Measurements from ENCODE around the gene LPP. TPM values are rescaled to one million over a fixed set of nuclear protein-coding genes. Genes with fewer than 3 reads are reported as not detected.

The LPP gene
- total RNA-seq, 1 experiment from 2014 or later: 264 TPM

DNA sequence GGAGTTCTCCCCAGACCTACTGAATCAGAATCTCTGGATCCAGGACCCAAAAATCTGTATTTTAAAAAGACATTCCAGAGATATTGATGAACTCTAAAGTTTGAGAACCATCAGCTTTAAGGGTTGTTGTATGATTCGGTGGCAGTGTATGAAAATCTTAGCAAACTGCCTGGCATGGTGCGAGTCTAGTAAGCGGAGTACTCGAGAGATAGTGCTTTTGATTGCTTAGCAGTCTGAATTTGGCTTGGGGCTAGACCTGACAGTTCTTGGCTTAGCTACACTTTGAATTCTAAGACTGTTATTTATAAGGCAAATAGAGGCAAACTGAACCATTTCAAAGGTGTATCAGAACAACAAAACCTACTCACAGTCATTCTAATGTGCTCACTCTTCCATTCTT, 329.0 kb downstream of the LPP start:
- BruUV-seq (replicated peaks): no TSS peak
- no peak overlapping the region for H3K27ac Mint-ChIP-seq (ENCODE audit: unreplicated experiment)
- no peak overlapping the region for H3K4me3 Mint-ChIP-seq (ENCODE audit: low read depth, unreplicated experiment)
- intact Hi-C loops (cut with micrococcal nuclease; ENCODE audit: unreplicated experiment): no loop called here
- H3K9me3 Mint-ChIP-seq (ENCODE audit: low read depth, unreplicated experiment): no peaks in the 10 kb centered on the region
- TF ChIP-seq, protein P1, sequence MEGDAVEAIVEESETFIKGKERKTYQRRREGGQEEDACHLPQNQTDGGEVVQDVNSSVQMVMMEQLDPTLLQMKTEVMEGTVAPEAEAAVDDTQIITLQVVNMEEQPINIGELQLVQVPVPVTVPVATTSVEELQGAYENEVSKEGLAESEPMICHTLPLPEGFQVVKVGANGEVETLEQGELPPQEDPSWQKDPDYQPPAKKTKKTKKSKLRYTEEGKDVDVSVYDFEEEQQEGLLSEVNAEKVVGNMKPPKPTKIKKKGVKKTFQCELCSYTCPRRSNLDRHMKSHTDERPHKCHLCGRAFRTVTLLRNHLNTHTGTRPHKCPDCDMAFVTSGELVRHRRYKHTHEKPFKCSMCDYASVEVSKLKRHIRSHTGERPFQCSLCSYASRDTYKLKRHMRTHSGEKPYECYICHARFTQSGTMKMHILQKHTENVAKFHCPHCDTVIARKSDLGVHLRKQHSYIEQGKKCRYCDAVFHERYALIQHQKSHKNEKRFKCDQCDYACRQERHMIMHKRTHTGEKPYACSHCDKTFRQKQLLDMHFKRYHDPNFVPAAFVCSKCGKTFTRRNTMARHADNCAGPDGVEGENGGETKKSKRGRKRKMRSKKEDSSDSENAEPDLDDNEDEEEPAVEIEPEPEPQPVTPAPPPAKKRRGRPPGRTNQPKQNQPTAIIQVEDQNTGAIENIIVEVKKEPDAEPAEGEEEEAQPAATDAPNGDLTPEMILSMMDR (IDR thresholded peaks at IDR 0.05; ENCODE audit: unreplicated experiment): no peak
- no peak for DNase-seq
- peaks cover 11% of the 10 kb centered on the region for H3K36me3 Mint-ChIP-seq (ENCODE audit: insufficient read depth, unreplicated experiment)
- H3K27me3 Mint-ChIP-seq (ENCODE audit: unreplicated experiment): no peaks in the 10 kb centered on the region
- CTCF ChIA-PET: interaction anchor here (1.2 kb wide), 1 partner anchor 11 kb away, joined by 3 read pairs; no protein-coding TSS in a partner anchor
- H3K4me1 Mint-ChIP-seq (ENCODE audit: low read depth, unreplicated experiment): no peaks in the 10 kb centered on the region

DNA sequence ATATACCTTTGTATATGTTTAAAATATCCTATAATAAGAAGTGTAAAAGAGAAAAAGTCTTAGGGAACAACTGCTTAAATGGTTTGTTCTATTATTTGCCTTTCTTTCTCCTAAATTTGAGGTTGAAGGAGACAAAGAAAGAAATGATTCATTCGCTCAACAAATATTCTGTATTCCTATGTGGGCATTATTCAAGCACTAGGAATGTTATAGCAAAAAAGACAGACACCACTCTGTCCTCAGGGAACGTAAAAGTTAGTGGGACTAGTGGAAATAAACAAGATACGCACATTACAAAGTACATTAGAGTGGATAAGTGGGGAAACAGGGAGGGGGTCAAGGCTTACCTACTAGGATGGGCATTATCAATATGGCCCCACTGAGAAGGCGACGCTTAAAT, 332.2 kb downstream of the LPP start:
- TF ChIP-seq, protein P1 (IDR thresholded peaks at IDR 0.05; ENCODE audit: unreplicated experiment): no peak
- CTCF ChIA-PET: no interaction called here
- TSS peak; percentile 11 for BruUV-seq (replicated peaks)
- Mint-ChIP-seq H3K27me3 (ENCODE audit: unreplicated experiment) (no peaks in the 10 kb centered on the region), H3K4me1 (ENCODE audit: low read depth, unreplicated experiment) (peaks cover 7% of the 10 kb centered on the region), H3K36me3 (ENCODE audit: insufficient read depth, unreplicated experiment) (peaks cover 11% of the 10 kb centered on the region), H3K4me3 (ENCODE audit: low read depth, unreplicated experiment) (no peak overlapping the region), H3K27ac (ENCODE audit: unreplicated experiment) (peak overlapping the region; percentile 11), H3K9me3 (ENCODE audit: low read depth, unreplicated experiment) (no peaks in the 10 kb centered on the region)
- intact Hi-C loops (cut with micrococcal nuclease; ENCODE audit: unreplicated experiment): no loop called here
- no peak for DNase-seq

DNA sequence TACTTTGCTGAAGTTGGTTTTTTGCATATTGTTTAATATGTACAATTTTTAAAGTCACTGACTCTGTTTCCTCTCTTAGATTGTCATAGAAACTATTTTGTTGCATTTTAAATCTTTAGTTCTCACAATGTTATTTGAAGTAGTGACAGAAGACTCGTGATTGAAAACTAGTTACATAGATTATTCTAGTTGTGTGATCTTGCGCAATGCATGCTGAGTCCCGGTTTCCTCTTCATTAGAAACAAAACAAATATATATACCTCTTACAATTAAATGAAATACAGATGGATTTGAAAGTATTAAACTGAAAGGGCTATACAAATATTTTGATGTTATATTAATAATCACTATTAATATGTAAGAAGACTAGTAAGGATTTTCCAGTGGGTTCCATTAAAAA, 333.0 kb downstream of the LPP start:
- no peak for DNase-seq
- CTCF ChIA-PET: no interaction called here
- intact Hi-C loops (cut with micrococcal nuclease; ENCODE audit: unreplicated experiment): no loop called here
- no TSS peak for BruUV-seq (replicated peaks)
- TF ChIP-seq, protein P1 (IDR thresholded peaks at IDR 0.05; ENCODE audit: unreplicated experiment): no peak
- Mint-ChIP-seq H3K4me1 (ENCODE audit: low read depth, unreplicated experiment) (peaks cover 7% of the 10 kb centered on the region), H3K4me3 (ENCODE audit: low read depth, unreplicated experiment) (no peak overlapping the region), H3K36me3 (ENCODE audit: insufficient read depth, unreplicated experiment) (peaks cover 11% of the 10 kb centered on the region), H3K9me3 (ENCODE audit: low read depth, unreplicated experiment) (no peaks in the 10 kb centered on the region), H3K27me3 (ENCODE audit: unreplicated experiment) (no peaks in the 10 kb centered on the region), H3K27ac (ENCODE audit: unreplicated experiment) (no peak overlapping the region)

DNA sequence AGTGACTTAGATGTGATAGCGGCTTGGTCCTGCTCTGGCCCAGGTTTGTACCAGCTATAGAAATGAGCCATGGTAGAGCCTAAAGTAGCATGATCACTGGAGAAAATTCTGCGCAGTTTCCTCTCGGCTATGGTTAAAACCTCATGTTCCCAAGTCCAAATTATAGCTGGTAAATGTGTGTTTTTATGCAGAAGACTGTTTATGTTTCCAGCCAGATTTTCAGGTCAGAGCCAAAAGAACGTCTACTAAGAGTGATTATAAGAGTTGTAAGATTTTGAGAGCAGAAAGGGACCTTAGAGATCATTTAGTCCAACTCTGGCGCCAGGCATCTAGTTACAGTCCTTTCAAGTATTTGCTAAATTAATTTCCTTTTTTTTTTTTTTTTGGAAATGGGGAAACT, 333.7 kb downstream of the LPP start:
- no peaks in the 10 kb centered on the region for H3K27me3 Mint-ChIP-seq (ENCODE audit: unreplicated experiment)
- DNase-seq: no peak
- BruUV-seq (replicated peaks): no TSS peak
- intact Hi-C loops (cut with micrococcal nuclease; ENCODE audit: unreplicated experiment): no loop called here
- peaks cover 11% of the 10 kb centered on the region for H3K36me3 Mint-ChIP-seq (ENCODE audit: insufficient read depth, unreplicated experiment)
- H3K4me3 Mint-ChIP-seq (ENCODE audit: low read depth, unreplicated experiment): no peak overlapping the region
- CTCF ChIA-PET: interaction anchor here (0.7 kb wide), 2 partner anchors 13 to 188 kb away, joined by 4 read pairs; no protein-coding TSS in a partner anchor
- no peaks in the 10 kb centered on the region for H3K9me3 Mint-ChIP-seq (ENCODE audit: low read depth, unreplicated experiment)
- H3K27ac Mint-ChIP-seq (ENCODE audit: unreplicated experiment): no peak overlapping the region
- H3K4me1 Mint-ChIP-seq (ENCODE audit: low read depth, unreplicated experiment): peaks cover 7% of the 10 kb centered on the region
- TF ChIP-seq, protein P1 (IDR thresholded peaks at IDR 0.05; ENCODE audit: unreplicated experiment): no peak
